Measurements from ENCODE around the gene LAMTOR5. TPM values are rescaled to one million over a fixed set of nuclear protein-coding genes. Genes with fewer than 3 reads are reported as not detected.

The LAMTOR5 gene
- total RNA-seq, 4 donors from 2014 or later, result 45.1 to 99.0 (median 65.5) TPM

- H3K36me3 ChIP-seq, result peaks cover 0 to 17% (median 0%) of the 10 kb centered on the region in 3 donors
- peak within 1 kb of the TSS in 2 of 4 donors; percentile 35 to 43 for H3K4me3 ChIP-seq
- peak within 1 kb of the TSS in 3 of 4 donors; percentile 14 to 70 (median 64) for H3K27ac ChIP-seq
- H3K9me3 ChIP-seq, result no peaks in the 10 kb centered on the region
- peaks cover 0 to 16% (median 0%) of the 10 kb centered on the region in 4 donors for H3K4me1 ChIP-seq
- TF ChIP-seq POLR2A (IDR thresholded peaks at IDR 0.05) (no peak), CTCF (IDR thresholded peaks at IDR 0.05) (no peak)
- no peak for DNase-seq
- no peaks in the 10 kb centered on the region for H3K27me3 ChIP-seq
Measured at GRCh38 chr1:110390692-110391245, 16.7 kb downstream of the LAMTOR5 start, which contains the start of gene SLC16A4. SLC16A4 (minus strand) TSS chr1:110391026; CDS start chr1:110389323, 1,703 bp downstream.

- DNase-seq, result peak in 1 of 3 donors; percentile 63
- H3K4me3 ChIP-seq, result peak overlapping the region in 2 of 4 donors; percentile 35 to 43
Measured at GRCh38 chr1:110390096-110390495, 17.4 kb downstream of the LAMTOR5 start.

GRCh38 chr1:110387048-110387754 is 20.3 kb downstream of the LAMTOR5 start:
- Histone ChIP-seq H3K27me3 (no peaks in the 10 kb centered on the region), H3K9me3 (no peaks in the 10 kb centered on the region), H3K27ac (no peak overlapping the region), H3K4me3 (no peak overlapping the region), H3K4me1 (peaks cover 0 to 19% (median 4%) of the 10 kb centered on the region in 4 donors), H3K36me3 (peaks cover 0 to 9% (median 0%) of the 10 kb centered on the region in 3 donors)
- TF ChIP-seq CTCF (IDR thresholded peaks at IDR 0.05), result no peak
- no peak for DNase-seq

More at GRCh38 chr1:110390096-110390495, 17.4 kb downstream of the LAMTOR5 start:
- no peaks in the 10 kb centered on the region for H3K9me3 ChIP-seq
- H3K4me1 ChIP-seq, result peaks cover 0 to 22% (median 0%) of the 10 kb centered on the region in 4 donors
- peak overlapping the region in 3 of 4 donors; percentile 14 to 70 (median 64) for H3K27ac ChIP-seq
- H3K36me3 ChIP-seq, result peaks cover 0 to 11% (median 0%) of the 10 kb centered on the region in 3 donors
- H3K27me3 ChIP-seq, result no peaks in the 10 kb centered on the region
- TF ChIP-seq POLR2A (IDR thresholded peaks at IDR 0.05) (no peak), CTCF (IDR thresholded peaks at IDR 0.05) (peak in 1 of 6 experiments; percentile 17)

- H3K27me3 ChIP-seq, result no peaks in the 10 kb centered on the region
- H3K27ac ChIP-seq, result peak overlapping the region in 3 of 4 donors; percentile 5 to 56 (median 14)
- DNase-seq, result no peak
- TF ChIP-seq POLR2A (IDR thresholded peaks at IDR 0.05) (no peak), CTCF (IDR thresholded peaks at IDR 0.05) (no peak)
- peaks cover 0 to 18% (median 4%) of the 10 kb centered on the region in 4 donors for H3K4me1 ChIP-seq
- peaks cover 0 to 14% (median 0%) of the 10 kb centered on the region in 3 donors for H3K36me3 ChIP-seq
- no peak overlapping the region for H3K4me3 ChIP-seq
- no peaks in the 10 kb centered on the region for H3K9me3 ChIP-seq
Measured at GRCh38 chr1:110385369-110385768, 22.1 kb downstream of the LAMTOR5 start.

GRCh38 chr1:110384581-110385321 is 22.7 kb downstream of the LAMTOR5 start:
- Histone ChIP-seq H3K36me3 (peaks cover 0 to 14% (median 0%) of the 10 kb centered on the region in 3 donors), H3K27me3 (no peaks in the 10 kb centered on the region), H3K4me3 (no peak overlapping the region), H3K9me3 (no peaks in the 10 kb centered on the region), H3K27ac (peak overlapping the region; percentile 14 to 61 (median 56)), H3K4me1 (peaks cover 0 to 18% (median 4%) of the 10 kb centered on the region in 4 donors)
- TF ChIP-seq POLR2A (IDR thresholded peaks at IDR 0.05) (no peak), CTCF (IDR thresholded peaks at IDR 0.05) (peak in 1 of 6 experiments; percentile 12)
- DNase-seq, result peak; percentile 53 to 89 (median 72)

Measured in Peyer's patch (tissue), 4 donors.